ENCODE results near the gene SLC41A1. TPM values are rescaled to one million over a fixed set of nuclear protein-coding genes. Genes with fewer than 3 reads are reported as not detected.

Gene SLC41A1
- total and polyA plus RNA-seq, 2 experiments from 2014 or later, result 44.5 to 52.1 TPM

- Histone ChIP-seq H3K36me3 (peaks cover 13% of the 10 kb centered on the region), H3K27me3 (no peaks in the 10 kb centered on the region), H3K9me3 (ENCODE audit: low read depth) (no peaks in the 10 kb centered on the region), H3K4me1 (ENCODE audit: low read depth) (peaks cover 29% of the 10 kb centered on the region), H3K4me3 (no peak overlapping the region), H3K27ac (no peak overlapping the region)
- DNase-seq (ENCODE audit: low read depth in 1 of 2, low spot score in 1 of 2), result no peak
- TF ChIP-seq CTCF (IDR thresholded peaks at IDR 0.05; ENCODE audit: low read depth, low read length), result no peak
Observed at GRCh38 chr1:205802060-205802459, 10.9 kb downstream of the SLC41A1 start.

GRCh38 chr1:205800981-205801703 lies 11.9 kb downstream of the SLC41A1 start:
- H3K27me3 ChIP-seq, result no peaks in the 10 kb centered on the region
- no peaks in the 10 kb centered on the region for H3K9me3 ChIP-seq (ENCODE audit: low read depth)
- no peak for DNase-seq (ENCODE audit: low read depth in 1 of 2, low spot score in 1 of 2)
- no peak for TF ChIP-seq CTCF (IDR thresholded peaks at IDR 0.05; ENCODE audit: low read depth, low read length)
- no peak overlapping the region for H3K4me3 ChIP-seq
- peak overlapping the region; percentile 66 for H3K27ac ChIP-seq
- H3K36me3 ChIP-seq, result peaks cover 22% of the 10 kb centered on the region
- H3K4me1 ChIP-seq (ENCODE audit: low read depth), result peaks cover 30% of the 10 kb centered on the region

DNA sequence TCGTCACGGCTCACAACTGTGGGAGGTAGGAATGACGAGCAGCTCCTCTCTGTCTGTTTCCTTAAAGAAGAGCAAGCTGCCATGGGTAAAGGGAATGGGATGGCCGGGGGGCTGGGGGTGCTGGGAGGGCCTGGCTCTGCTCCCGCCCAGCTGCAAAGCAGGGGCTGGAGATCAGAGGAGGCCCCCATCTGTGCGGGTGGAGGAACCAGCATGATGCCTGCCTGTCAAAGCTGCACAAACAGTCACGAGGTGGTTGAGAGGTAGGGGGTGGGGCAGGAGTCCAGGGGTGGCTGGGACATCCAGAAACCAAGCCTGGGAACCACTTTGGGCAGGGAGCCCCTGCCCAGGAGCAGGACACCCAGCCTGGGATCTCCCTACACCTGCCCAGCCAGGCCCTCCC lies 12.6 kb downstream of the SLC41A1 start:
- H3K27me3 ChIP-seq, result no peaks in the 10 kb centered on the region
- H3K36me3 ChIP-seq, result peaks cover 28% of the 10 kb centered on the region
- peaks cover 30% of the 10 kb centered on the region for H3K4me1 ChIP-seq (ENCODE audit: low read depth)
- no peaks in the 10 kb centered on the region for H3K9me3 ChIP-seq (ENCODE audit: low read depth)
- no peak for DNase-seq (ENCODE audit: low read depth in 1 of 2, low spot score in 1 of 2)
- TF ChIP-seq CTCF (IDR thresholded peaks at IDR 0.05; ENCODE audit: low read depth, low read length), result no peak
- H3K27ac ChIP-seq, result peak overlapping the region; percentile 66
- H3K4me3 ChIP-seq, result no peak overlapping the region

DNA sequence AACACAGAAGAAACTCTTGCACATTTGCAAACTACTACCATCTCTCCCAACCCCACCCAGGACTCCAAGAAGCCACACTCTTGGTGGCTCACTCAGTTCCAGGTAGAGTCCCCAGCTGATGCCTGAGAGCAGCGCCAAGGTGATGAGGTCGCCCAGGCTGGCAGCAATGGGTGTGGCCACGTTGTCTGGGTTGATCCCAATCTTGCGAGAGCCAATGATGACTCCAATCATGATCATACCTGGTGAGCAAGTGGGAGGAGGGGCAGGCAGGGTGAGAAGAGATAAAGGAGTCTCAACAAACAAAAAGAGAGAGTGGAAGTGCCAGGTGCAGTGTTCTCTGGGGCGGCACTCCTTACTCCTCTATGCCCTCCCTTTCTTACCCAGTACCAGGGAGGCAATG lies 14.4 kb downstream of the SLC41A1 start:
- Histone ChIP-seq H3K27ac (peak overlapping the region; percentile 85), H3K36me3 (peaks cover 43% of the 10 kb centered on the region), H3K27me3 (no peaks in the 10 kb centered on the region), H3K4me3 (no peak overlapping the region), H3K4me1 (ENCODE audit: low read depth) (peaks cover 30% of the 10 kb centered on the region), H3K9me3 (ENCODE audit: low read depth) (no peaks in the 10 kb centered on the region)
- DNase-seq (ENCODE audit: low read depth in 1 of 2, low spot score in 1 of 2), result no peak
- TF ChIP-seq CTCF (IDR thresholded peaks at IDR 0.05; ENCODE audit: low read depth, low read length), result no peak

GRCh38 chr1:205797168-205797567 lies 15.8 kb downstream of the SLC41A1 start:
- Histone ChIP-seq H3K27me3 (no peaks in the 10 kb centered on the region), H3K9me3 (ENCODE audit: low read depth) (no peaks in the 10 kb centered on the region), H3K4me3 (no peak overlapping the region), H3K27ac (peak overlapping the region; percentile 85), H3K36me3 (peaks cover 54% of the 10 kb centered on the region), H3K4me1 (ENCODE audit: low read depth) (peaks cover 29% of the 10 kb centered on the region)
- no peak for TF ChIP-seq CTCF (IDR thresholded peaks at IDR 0.05; ENCODE audit: low read depth, low read length)
- DNase-seq (ENCODE audit: low read depth in 1 of 2, low spot score in 1 of 2), result no peak
